ENCODE results near the gene LYPD6B.

GRCh38 chr2:149192427-149192826 is 153.9 kb downstream of the LYPD6B start:
- TF ChIP-seq CTCF (IDR thresholded peaks at IDR 0.05; ENCODE audit: insufficient read depth, low read length, poor library complexity, severe bottlenecking), result no peak
- no peak for TF ChIP-seq EZH2phosphoT487 (conservative IDR thresholded peaks at IDR 0.05; ENCODE audit: low read length)
